H7 (cell line): Measurements from ENCODE around the gene SLC9B2. TPM values are rescaled to one million over a fixed set of nuclear protein-coding genes. Genes with fewer than 3 reads are reported as not detected.
A peak's percentile ranks its signal among the peaks of the same experiment; 100 is the strongest.
"Not testable (repeated sequence)": the region's sequence is repeated elsewhere in the genome, so short reads cannot be mapped to it uniquely, and the experiment has no call there.

ENCODE experiments used
- DNase-seq: peaks from one replicate; pipeline ENCODE4 v3.0.0; 2012
- H3K27me3 ChIP-seq: 2 replicates; pipeline ENCODE4 v1.6.0; 2011; ENCODE audit warnings: mild to moderate bottlenecking, low read length; ENCODE audit not compliant: control insufficient read depth, insufficient read depth
- H3K36me3 ChIP-seq: replicated peaks from 2 replicates; pipeline ENCODE4 v1.5.1; 2011; ENCODE audit warnings: low read length; ENCODE audit not compliant: control insufficient read depth, insufficient read depth
- H3K4me3 ChIP-seq: 2 replicates; pipeline ENCODE4 v1.5.1; 2011; ENCODE audit warnings: low read depth, mild to moderate bottlenecking, control low read depth, low read length, moderate library complexity; ENCODE audit not compliant: insufficient read depth
- total RNA-seq: library from RNA; depleted of rRNA; stranded (reverse); fragments of >200 nt; shearing (Covaris generic); gene quantifications from 2 replicates; pipeline ENCODE4 v1.2.3, GENCODE V29; 2014

Gene SLC9B2
- total RNA-seq, 1 experiment from 2014 or later = 3.4 TPM

DNA sequence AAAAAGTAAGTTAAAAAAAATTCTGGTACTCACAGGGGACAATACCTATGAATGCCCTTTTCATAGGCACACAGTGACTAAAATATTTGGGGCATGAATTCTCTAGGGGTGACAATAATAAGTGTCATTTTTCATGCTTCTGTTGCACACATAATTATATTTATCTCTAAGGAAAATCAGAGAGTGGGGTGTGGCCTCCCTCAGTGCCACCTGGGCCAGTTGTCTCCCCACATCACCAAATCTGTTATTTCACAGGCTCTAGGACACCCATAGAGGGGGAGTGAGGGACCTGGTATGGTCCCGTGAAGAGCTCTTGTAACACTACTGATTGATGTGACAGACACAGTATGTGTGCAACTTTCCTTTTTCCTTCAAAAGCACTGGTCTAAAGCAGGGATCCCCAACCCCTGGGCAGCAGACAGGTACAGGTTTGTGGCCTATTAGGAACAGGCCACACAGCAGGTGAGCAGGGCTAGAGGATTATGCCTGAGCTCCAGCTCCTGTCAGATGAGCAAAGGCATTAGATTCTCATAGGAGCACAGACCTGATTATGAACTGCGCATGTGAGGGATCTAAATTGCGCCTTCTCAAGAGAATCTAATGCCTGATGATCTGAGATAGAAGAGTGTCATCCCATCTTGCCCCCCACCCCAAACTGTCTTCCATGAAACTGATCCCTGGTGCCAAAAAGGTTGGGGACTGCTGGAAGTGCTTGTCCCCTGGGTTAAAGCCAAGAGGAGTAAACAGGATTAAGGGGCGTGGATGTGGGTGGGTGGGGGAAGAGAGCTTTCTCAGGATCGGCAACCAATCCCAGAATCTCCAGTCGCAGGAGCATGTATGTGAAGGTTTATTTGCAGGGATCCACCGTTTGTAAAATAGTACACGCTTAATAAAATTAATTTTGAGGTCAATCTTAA, 57.9 kb downstream of the SLC9B2 start:
- DNase-seq = no peak
- Histone ChIP-seq H3K4me3 (peak overlapping the region; percentile 39; the same call in 1 of the 2 replicates), H3K27me3 (no peaks in the 10 kb centered on the region), H3K36me3 (no peaks in the 10 kb centered on the region)

GRCh38 chr4:103012551-103012950, 64.0 kb downstream of the SLC9B2 start:
- Histone ChIP-seq H3K36me3 (no peaks in the 10 kb centered on the region), H3K4me3 (no peak overlapping the region), H3K27me3 (no peaks in the 10 kb centered on the region)
- DNase-seq = no peak

- Histone ChIP-seq H3K27me3 (no peaks in the 10 kb centered on the region), H3K4me3 (no peak overlapping the region), H3K36me3 (no peaks in the 10 kb centered on the region)
- DNase-seq = no peak
Measured at GRCh38 chr4:103012060-103012459, 64.5 kb downstream of the SLC9B2 start.

DNA sequence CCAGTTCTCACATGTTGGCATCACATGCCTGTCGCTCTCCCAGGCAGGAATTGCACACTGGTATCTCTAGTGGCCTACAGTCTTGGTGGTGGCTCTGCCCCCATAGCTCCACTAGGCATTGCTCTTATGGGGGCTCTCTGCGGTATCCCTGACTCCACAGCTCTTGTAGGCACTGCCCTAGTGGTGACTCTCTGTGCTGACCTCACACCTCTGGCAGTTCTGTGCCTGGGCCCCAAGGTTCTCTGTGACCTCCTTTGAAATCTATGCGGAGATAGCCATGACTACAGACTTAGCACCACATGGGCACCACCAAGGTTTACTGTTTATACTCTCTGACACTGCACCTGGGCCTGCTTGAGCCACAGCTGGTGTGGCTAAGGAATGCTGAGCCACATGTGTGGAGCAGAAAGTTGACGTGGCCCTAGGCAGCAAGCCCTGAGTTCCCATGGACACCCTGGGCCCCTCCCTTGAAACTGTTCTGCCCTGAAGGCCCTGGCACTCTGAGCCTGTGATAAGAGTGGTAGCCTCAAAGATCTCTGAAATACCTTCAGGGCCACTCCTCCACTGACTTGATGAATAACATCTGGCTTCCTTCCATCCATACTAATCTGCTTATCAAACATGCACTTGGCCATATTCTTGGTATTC, 65.1 kb downstream of the SLC9B2 start:
- no peaks in the 10 kb centered on the region for H3K36me3 ChIP-seq
- no peaks in the 10 kb centered on the region for H3K27me3 ChIP-seq
- DNase-seq = no peak
- H3K4me3 ChIP-seq = no peak overlapping the region

- Histone ChIP-seq H3K36me3 (no peaks in the 10 kb centered on the region), H3K27me3 (no peaks in the 10 kb centered on the region), H3K4me3 (no peak overlapping the region)
- DNase-seq = no peak
Measured at GRCh38 chr4:103010804-103011203, 65.8 kb downstream of the SLC9B2 start.

- Histone ChIP-seq H3K36me3 (no peaks in the 10 kb centered on the region), H3K4me3 (no peak overlapping the region), H3K27me3 (no peaks in the 10 kb centered on the region)
- DNase-seq = peak; percentile 28
Measured at GRCh38 chr4:103008875-103009729, 67.5 kb downstream of the SLC9B2 start.

- no peaks in the 10 kb centered on the region for H3K27me3 ChIP-seq
- no peaks in the 10 kb centered on the region for H3K36me3 ChIP-seq
- H3K4me3 ChIP-seq = no peak overlapping the region
- DNase-seq = no peak
Measured at GRCh38 chr4:103002551-103002950, 74.0 kb downstream of the SLC9B2 start.

- no peaks in the 10 kb centered on the region for H3K27me3 ChIP-seq
- H3K4me3 ChIP-seq = no peak overlapping the region
- no peak for DNase-seq
- no peaks in the 10 kb centered on the region for H3K36me3 ChIP-seq
Measured at GRCh38 chr4:102994803-102995202, 81.8 kb downstream of the SLC9B2 start.

- not testable (repeated sequence) for H3K27me3 ChIP-seq, H3K4me3 ChIP-seq, H3K36me3 ChIP-seq, DNase-seq
Measured at GRCh38 chr4:102993985-102994384, 82.6 kb downstream of the SLC9B2 start.

- Histone ChIP-seq H3K27me3 (no peaks in the 10 kb centered on the region), H3K36me3 (no peaks in the 10 kb centered on the region), H3K4me3 (no peak overlapping the region)
- DNase-seq = no peak
Measured at GRCh38 chr4:102988429-102989020, 88.0 kb downstream of the SLC9B2 start.

- Histone ChIP-seq H3K4me3 (no peak overlapping the region), H3K27me3 (no peaks in the 10 kb centered on the region)
- no peak for DNase-seq
Measured at GRCh38 chr4:102981005-102981404, 95.6 kb downstream of the SLC9B2 start.

More at GRCh38 chr4:102981005-102981404, 95.6 kb downstream of the SLC9B2 start:
- H3K36me3 ChIP-seq = no peaks in the 10 kb centered on the region
